Upper lobe of left lung (tissue), 6 donors: Measurements from ENCODE around the gene PIKFYVE. TPM values are rescaled to one million over a fixed set of nuclear protein-coding genes. Genes with fewer than 3 reads are reported as not detected.
"Not testable (repeated sequence)": the region's sequence is repeated elsewhere in the genome, so short reads cannot be mapped to it uniquely, and the experiment has no call there.

ENCODE experiments used
- ATAC-seq, 2 donors: fragments of 200-7000 bp; cut with Tn5 transposase; one replicate each; pipeline ENCODE4 v1.9.1; 2022; ENCODE audit warnings: mild to moderate bottlenecking in 2 of 2, moderate library complexity in 2 of 2; ENCODE audit not compliant: low FRiP score in 2 of 2
- DNase-seq, 2 donors: peaks; one replicate each; pipeline ENCODE4 v3.0.0-alpha.2; 2019 to 2020
- H3K27ac ChIP-seq, 4 donors: fragments of 200-600 bp; sonication (generic); one replicate each; pipeline ENCODE4 v1.5.1; 2016 to 2019
- H3K27me3 ChIP-seq, 4 donors: fragments of 200-600 bp; sonication (generic); one replicate each; pipeline ENCODE4 v1.5.1; 2017 to 2019
- H3K36me3 ChIP-seq, 4 donors: fragments of 200-600 bp; sonication (generic); one replicate each; pipeline ENCODE4 v1.5.1; 2016 to 2019
- H3K4me1 ChIP-seq, 4 donors: fragments of 200-600 bp; sonication (generic); one replicate each; pipeline ENCODE4 v1.5.1; 2018 to 2019
- H3K4me3 ChIP-seq, 4 donors: fragments of 200-600 bp; sonication (generic); one replicate each; pipeline ENCODE4 v1.5.1; 2017 to 2019; ENCODE audit warnings: mild to moderate bottlenecking in 2 of 4, moderate library complexity in 1 of 4
- H3K9me3 ChIP-seq, 4 donors: fragments of 200-600 bp; sonication (generic); one replicate each; pipeline ENCODE4 v1.5.1; 2018 to 2019
- EP300 ChIP-seq, 4 donors: sonication (generic); formaldehyde crosslinking; IDR thresholded peaks; one replicate each; pipeline ENCODE4 v1.5.1; 2017; ENCODE audit warnings: antibody characterized with exemption in 4 of 4, control low read depth in 2 of 4
- POLR2A ChIP-seq, 4 donors: fragments of 450-650 bp; IDR thresholded peaks; one replicate each; pipeline ENCODE4 v1.5.1; 2016 to 2017; ENCODE audit warnings: antibody characterized with exemption in 4 of 4, mild to moderate bottlenecking in 2 of 4
- POLR2AphosphoS5 ChIP-seq, 2 donors: sonication (generic); formaldehyde crosslinking; IDR thresholded peaks; one replicate each; pipeline ENCODE4 v1.5.1; 2017; ENCODE audit warnings: antibody characterized with exemption in 2 of 2
- WGBS, 2 donors: methylation state at CpG; one replicate each; pipeline ENCODE4 v1.1.5; 2017 to 2018; 5-methylcytosine and 5-hydroxymethylcytosine counted together
- total RNA-seq, 6 donors: library from RNA; depleted of rRNA in 4 of 6; stranded (reverse); fragments of >200 nt in 4 of 6; gene quantifications; one replicate each; pipeline versions ENCODE4 v1.1.0 to v1.2.1, GENCODE V29; 2016 to 2021
- TF ChIP-seq, protein P1 (sequence below), 6 experiments: fragments of 450-650 bp in 4 of 6; fragments of 200-600 bp in 2 of 6; sonication (generic) in 2 of 6; IDR thresholded peaks; one replicate each; pipeline ENCODE4 v1.5.1; 2016 to 2019; ENCODE audit warnings: antibody characterized with exemption in 6 of 6
- donor health status: DM: no; HTN: no; CAD: no; lungs with moderate emphysema.
- donor health status: DM: no; HTN: yes; CAD: no; lungs with severe emphysema.

PIKFYVE gene
- total RNA-seq, 6 donors from 2014 or later: 20.1 to 48.2 (median 25.1) TPM

DNA sequence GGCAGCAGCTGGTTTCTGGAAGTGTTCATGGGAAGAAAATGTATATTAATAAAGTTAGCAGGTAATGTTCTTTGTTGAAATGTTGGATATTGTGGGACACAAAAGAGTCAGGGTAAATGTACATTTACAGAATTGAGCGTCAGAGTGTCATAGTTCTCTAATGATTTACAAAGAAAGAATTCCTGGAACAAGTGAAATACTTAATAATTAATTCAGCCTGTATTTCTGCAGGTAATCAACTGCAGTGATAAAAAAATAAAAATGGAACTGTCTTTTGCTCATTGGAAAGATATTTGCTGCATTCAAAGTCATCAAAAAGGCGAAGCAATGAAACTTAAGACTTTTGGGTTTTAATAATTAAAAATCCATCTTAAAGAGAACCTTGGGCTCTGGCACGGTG is 113.1 kb downstream of the PIKFYVE start:
- Histone ChIP-seq H3K4me3 (no peak overlapping the region), H3K27me3 (no peaks in the 10 kb centered on the region), H3K4me1 (no peaks in the 10 kb centered on the region), H3K27ac (no peak overlapping the region), H3K9me3 (no peaks in the 10 kb centered on the region), H3K36me3 (no peaks in the 10 kb centered on the region)
- TF ChIP-seq, protein P1, sequence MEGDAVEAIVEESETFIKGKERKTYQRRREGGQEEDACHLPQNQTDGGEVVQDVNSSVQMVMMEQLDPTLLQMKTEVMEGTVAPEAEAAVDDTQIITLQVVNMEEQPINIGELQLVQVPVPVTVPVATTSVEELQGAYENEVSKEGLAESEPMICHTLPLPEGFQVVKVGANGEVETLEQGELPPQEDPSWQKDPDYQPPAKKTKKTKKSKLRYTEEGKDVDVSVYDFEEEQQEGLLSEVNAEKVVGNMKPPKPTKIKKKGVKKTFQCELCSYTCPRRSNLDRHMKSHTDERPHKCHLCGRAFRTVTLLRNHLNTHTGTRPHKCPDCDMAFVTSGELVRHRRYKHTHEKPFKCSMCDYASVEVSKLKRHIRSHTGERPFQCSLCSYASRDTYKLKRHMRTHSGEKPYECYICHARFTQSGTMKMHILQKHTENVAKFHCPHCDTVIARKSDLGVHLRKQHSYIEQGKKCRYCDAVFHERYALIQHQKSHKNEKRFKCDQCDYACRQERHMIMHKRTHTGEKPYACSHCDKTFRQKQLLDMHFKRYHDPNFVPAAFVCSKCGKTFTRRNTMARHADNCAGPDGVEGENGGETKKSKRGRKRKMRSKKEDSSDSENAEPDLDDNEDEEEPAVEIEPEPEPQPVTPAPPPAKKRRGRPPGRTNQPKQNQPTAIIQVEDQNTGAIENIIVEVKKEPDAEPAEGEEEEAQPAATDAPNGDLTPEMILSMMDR (IDR thresholded peaks at IDR 0.05): no peak
- TF ChIP-seq EP300 (IDR thresholded peaks at IDR 0.05): no peak
- TF ChIP-seq POLR2AphosphoS5 (IDR thresholded peaks at IDR 0.05): no peak
- no peak for TF ChIP-seq POLR2A (IDR thresholded peaks at IDR 0.05)
- WGBS, 2 donors: 86 to 91% methylated on average over 3 of the region's 3 CpGs
- ATAC-seq: no peak
- DNase-seq: no peak

DNA sequence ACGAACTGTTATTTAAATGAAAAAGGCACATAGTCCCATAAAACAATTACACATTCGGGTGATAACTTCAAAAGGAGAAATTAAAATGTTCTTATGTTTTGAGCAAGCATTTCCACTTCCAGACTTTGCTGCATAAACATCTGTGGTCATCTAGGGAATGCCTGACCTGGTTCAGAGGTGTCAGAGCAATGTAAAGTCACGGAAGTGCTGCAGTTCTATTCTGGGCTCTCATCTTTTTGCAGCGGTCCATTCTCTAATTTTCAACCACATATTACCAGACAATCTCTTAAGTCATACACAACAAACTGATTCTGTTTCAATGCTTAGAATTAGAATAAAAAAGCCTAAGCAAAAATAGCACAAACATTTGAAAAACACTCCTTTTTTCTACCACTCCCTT is 118.6 kb downstream of the PIKFYVE start:
- Histone ChIP-seq H3K36me3 (no peaks in the 10 kb centered on the region), H3K27me3 (no peaks in the 10 kb centered on the region), H3K4me1 (no peaks in the 10 kb centered on the region), H3K9me3 (no peaks in the 10 kb centered on the region), H3K27ac (no peak overlapping the region), H3K4me3 (no peak overlapping the region)
- DNase-seq (no peak), ATAC-seq (no peak)
- 67 to 74% methylated on average over 4 of the region's 4 CpGs for WGBS, 2 donors
- TF ChIP-seq EP300 (IDR thresholded peaks at IDR 0.05) (no peak), POLR2A (IDR thresholded peaks at IDR 0.05) (no peak), POLR2AphosphoS5 (IDR thresholded peaks at IDR 0.05) (no peak)
- TF ChIP-seq, protein P1 (IDR thresholded peaks at IDR 0.05): no peak

DNA sequence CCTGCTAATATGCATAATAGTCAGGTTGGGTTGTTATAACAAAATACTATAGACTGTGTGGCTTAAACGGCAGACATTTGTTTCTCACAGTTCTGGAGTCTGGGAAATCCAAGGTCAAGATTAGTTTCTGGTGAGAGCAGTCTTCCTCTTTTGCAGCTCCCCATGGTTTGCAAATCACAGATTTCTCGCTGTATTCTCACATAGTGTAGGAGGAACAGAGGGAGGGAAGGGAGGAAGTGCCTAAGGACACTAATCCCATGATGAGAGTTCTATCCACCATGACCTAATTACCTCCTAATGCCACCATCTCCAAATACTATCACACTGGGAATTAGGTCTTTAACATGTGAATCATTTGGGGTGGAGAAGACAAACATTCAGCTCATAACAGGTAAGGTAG is 120.5 kb downstream of the PIKFYVE start:
- ATAC-seq: no peak
- no peaks in the 10 kb centered on the region for H3K27me3 ChIP-seq
- H3K27ac ChIP-seq: no peak overlapping the region
- TF ChIP-seq POLR2A (IDR thresholded peaks at IDR 0.05): no peak
- TF ChIP-seq, protein P1 (IDR thresholded peaks at IDR 0.05): no peak
- no peak for TF ChIP-seq EP300 (IDR thresholded peaks at IDR 0.05)
- TF ChIP-seq POLR2AphosphoS5 (IDR thresholded peaks at IDR 0.05): no peak
- no peak for DNase-seq
- H3K36me3 ChIP-seq: no peaks in the 10 kb centered on the region
- no peaks in the 10 kb centered on the region for H3K4me1 ChIP-seq
- H3K4me3 ChIP-seq: no peak overlapping the region
- 29 to 44% methylated on average over 2 of the region's 2 CpGs for WGBS, 2 donors
- no peaks in the 10 kb centered on the region for H3K9me3 ChIP-seq

DNA sequence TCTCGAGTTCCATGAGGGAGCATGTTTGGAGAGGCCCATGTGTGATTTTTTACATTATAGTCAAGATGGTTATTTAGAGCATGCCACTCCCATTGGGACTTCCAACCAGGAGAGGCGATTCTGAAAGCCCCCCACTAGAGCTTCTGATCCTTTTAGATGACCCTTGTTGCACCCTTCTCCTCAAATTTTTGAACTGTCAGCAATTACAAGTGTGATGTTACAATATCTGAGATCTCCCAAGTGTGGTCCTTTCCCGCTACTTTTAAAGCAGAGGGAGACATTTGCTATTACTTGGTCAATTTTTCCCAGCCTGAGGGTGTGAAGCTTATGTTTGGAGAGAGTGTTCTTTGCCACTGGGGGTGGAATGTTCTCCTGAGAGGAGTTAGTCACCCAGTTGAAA is 123.9 kb downstream of the PIKFYVE start:
- peaks cover 0 to 14% (median 12%) of the 10 kb centered on the region in 4 donors for H3K9me3 ChIP-seq
- no peaks in the 10 kb centered on the region for H3K36me3 ChIP-seq
- H3K27ac ChIP-seq: no peak overlapping the region
- H3K4me1 ChIP-seq: no peaks in the 10 kb centered on the region
- H3K4me3 ChIP-seq: no peak overlapping the region
- DNase-seq (no peak), ATAC-seq (no peak)
- no peaks in the 10 kb centered on the region for H3K27me3 ChIP-seq
- 85 to 92% methylated on average over 3 of the region's 3 CpGs for WGBS, 2 donors
- TF ChIP-seq POLR2AphosphoS5 (IDR thresholded peaks at IDR 0.05) (no peak), EP300 (IDR thresholded peaks at IDR 0.05) (no peak), POLR2A (IDR thresholded peaks at IDR 0.05) (no peak)
- TF ChIP-seq, protein P1 (IDR thresholded peaks at IDR 0.05): no peak

DNA sequence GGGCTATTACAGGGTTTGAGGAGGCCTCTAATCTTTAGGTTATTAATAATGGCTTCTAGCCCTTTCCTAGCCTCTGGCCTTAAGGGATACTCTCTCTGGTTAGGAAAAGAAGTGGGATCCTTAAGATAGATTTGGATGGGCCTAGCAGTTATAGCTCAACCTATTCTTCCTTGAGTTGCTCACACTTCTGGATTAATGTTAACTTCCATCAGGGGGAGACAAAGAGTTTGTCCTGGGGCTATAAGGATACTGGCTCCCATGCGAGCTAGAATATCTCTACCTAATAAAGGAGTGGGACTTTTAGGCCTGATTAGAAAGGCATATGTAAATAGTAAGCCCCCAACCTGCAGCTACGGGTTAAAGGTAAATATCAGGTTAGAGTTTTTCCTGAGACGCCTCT is 126.2 kb downstream of the PIKFYVE start:
- H3K4me1 ChIP-seq: no peaks in the 10 kb centered on the region
- no peaks in the 10 kb centered on the region for H3K36me3 ChIP-seq
- ATAC-seq: no peak
- no peaks in the 10 kb centered on the region for H3K27me3 ChIP-seq
- peaks cover 0 to 19% (median 13%) of the 10 kb centered on the region in 4 donors for H3K9me3 ChIP-seq
- no peak overlapping the region for H3K4me3 ChIP-seq
- H3K27ac ChIP-seq: no peak overlapping the region
- TF ChIP-seq, protein P1 (IDR thresholded peaks at IDR 0.05): no peak
- TF ChIP-seq POLR2AphosphoS5 (IDR thresholded peaks at IDR 0.05) (no peak), POLR2A (IDR thresholded peaks at IDR 0.05) (no peak)
- 82 to 88% methylated on average over 3 of the region's 3 CpGs for WGBS, 2 donors
- DNase-seq: no peak

DNA sequence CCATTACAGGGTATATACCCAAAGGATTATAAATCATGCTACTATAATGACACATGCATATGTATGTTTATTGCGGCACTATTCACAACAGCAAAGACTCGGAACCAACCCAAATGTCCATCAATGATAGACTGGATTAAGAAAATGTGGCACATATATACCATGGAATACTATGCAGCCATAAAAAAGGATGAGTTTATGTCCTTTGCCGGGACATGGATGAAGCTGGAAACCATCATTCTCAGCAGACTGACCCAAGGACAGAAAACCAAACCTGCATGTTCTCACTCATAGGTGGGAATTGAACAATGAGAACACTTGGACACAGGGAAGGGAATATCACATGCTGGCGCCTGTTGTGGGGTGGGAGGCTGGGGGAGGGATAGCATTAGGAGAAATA is 130.7 kb downstream of the PIKFYVE start:
- 94 to 97% methylated on average over 4 of the region's 4 CpGs for WGBS, 2 donors
- peaks cover 0 to 19% (median 13%) of the 10 kb centered on the region in 4 donors for H3K9me3 ChIP-seq
- not testable (repeated sequence) for H3K27ac ChIP-seq, H3K4me3 ChIP-seq, DNase-seq, H3K4me1 ChIP-seq, H3K36me3 ChIP-seq, ATAC-seq, H3K27me3 ChIP-seq
